WTC11 (cell line): ENCODE results near the gene CHTOP.

ENCODE experiments used
- CTCF ChIP-seq: fragments of 200-600 bp; IDR thresholded peaks from 2 replicates; pipeline ENCODE4 v1.8.0; 2022; ENCODE audit warnings: antibody characterized with exemption
- FOXK1 ChIP-seq: sonication (generic); formaldehyde crosslinking; IDR thresholded peaks from 2 replicates; pipeline ENCODE4 v1.8.0; 2022; ENCODE audit warnings: mild to moderate bottlenecking, moderate library complexity, missing genetic modification reagents
- SP1 ChIP-seq: sonication (generic); formaldehyde crosslinking; conservative IDR thresholded peaks from 2 replicates; pipeline ENCODE4 v1.8.1; 2022; ENCODE audit warnings: missing genetic modification reagents
- TEAD4 ChIP-seq: sonication (generic); formaldehyde crosslinking; IDR thresholded peaks from 2 replicates; pipeline ENCODE4 v1.8.0; 2022; ENCODE audit warnings: mild to moderate bottlenecking, missing genetic modification reagents
- USF2 ChIP-seq: sonication (generic); formaldehyde crosslinking; IDR thresholded peaks from 2 replicates; pipeline ENCODE4 v1.8.1; 2023; ENCODE audit warnings: mild to moderate bottlenecking, missing genetic modification reagents, moderate library complexity
- ZBTB21 ChIP-seq: sonication (generic); formaldehyde crosslinking; IDR thresholded peaks from 2 replicates; pipeline ENCODE4 v1.8.1; 2023; ENCODE audit warnings: mild to moderate bottlenecking, missing genetic modification reagents, borderline replicate concordance
- ZNF423 ChIP-seq: fragments of 250-450 bp; sonication (Bioruptor Pico); IDR thresholded peaks from 2 replicates; pipeline ENCODE4 v2.1.2; 2022; ENCODE audit warnings: mild to moderate bottlenecking, moderate library complexity
- TF ChIP-seq, protein P1 (sequence below): sonication (generic); formaldehyde crosslinking; IDR thresholded peaks from 2 replicates; pipeline ENCODE4 v1.8.0; 2022; ENCODE audit warnings: mild to moderate bottlenecking, missing genetic modification reagents

DNA sequence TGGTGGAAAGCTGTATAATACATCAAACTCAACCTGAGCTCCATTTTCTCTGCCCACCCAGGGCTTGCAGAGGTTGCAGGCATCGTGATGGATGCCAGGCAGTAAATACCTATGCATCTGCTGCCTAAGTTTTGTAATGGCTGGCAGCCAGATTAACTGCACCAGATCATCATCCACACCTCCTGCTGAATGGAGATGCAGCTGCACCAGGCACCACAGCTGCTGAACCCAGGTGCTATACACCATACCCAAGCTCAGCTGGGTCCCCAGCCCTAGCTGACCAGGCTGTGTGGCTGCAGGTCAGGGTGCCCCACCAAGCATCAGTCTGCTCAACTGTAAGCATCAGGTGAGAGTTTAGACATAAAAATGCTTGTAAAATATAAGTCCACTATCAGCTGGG is 17.9 kb downstream of the CHTOP start:
- no peak for TF ChIP-seq CTCF
- no peak for TF ChIP-seq ZBTB21
- TF ChIP-seq, protein P1, sequence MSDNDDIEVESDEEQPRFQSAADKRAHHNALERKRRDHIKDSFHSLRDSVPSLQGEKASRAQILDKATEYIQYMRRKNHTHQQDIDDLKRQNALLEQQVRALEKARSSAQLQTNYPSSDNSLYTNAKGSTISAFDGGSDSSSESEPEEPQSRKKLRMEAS (CRISPR knock-in tag) = no peak
- no peak for TF ChIP-seq TEAD4
- no peak for TF ChIP-seq SP1
- TF ChIP-seq ZNF423 = no peak
- TF ChIP-seq FOXK1 (CRISPR knock-in tag) = no peak
- TF ChIP-seq USF2 = no peak
